ENCODE data around the gene SOX10.
A peak's percentile ranks its signal among the peaks of the same experiment; 100 is the strongest.

Gene SOX10

DNA sequence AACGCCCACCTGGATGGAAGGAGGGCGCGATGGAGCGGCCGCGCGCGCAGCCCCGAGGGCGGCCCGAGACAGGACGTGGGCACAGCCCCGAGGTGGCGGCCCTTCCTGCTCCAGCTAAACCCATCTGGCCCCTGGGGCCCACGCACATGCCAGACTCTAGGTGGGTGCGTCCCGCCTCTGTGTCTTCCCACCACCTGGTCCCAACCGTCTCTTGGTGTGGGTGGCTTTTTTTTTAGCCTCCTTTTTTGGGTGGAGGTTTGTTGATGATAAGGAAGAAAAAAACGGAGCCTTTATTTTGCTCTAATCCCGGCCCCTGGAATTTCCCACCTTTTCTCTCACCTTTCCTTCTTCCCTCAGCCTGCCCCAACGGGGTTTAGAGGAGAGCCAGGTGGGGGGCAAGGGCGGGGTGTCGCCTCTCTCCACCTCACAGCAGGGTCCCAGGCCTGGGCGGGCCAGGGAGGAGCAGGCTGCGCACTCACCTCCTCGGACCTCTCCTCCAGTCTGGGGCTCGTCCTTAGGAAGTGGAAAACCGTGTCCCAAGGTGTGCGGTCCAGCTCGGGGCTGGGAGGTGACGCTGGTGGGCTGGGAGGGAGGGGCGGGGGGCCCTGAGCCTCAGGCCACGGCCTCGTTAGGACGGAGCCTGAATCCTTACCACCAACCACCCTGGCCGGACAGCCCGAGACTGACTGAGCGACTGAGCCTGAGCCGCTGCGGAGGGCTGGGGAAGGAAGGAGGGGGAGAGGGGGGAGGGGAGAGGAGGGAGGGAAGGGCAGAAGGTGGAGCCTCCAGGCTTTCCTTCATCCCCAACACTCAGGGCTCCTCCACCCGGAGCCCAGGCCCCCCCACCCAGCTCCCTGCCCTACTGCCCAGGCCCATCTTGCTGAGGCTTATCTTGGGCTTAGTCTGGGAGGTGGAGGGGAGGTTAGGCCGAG lies at the start of gene SOX10:
TSS of gene SOX10 (minus strand) at position 696 of the 932 bp plus-strand sequence. CDS start 771 bp downstream, outside the sequence.
- Histone ChIP-seq H3K9me3 (ENCODE audit: control insufficient read depth, insufficient read depth, low read length) (no peaks in the 10 kb centered on the region), H3K27me3 (ENCODE audit: control insufficient read depth, insufficient read depth, low read length) (peaks cover 5% of the 10 kb centered on the region), H3K4me1 (ENCODE audit: control insufficient read depth, insufficient read depth, low read length) (peaks cover 8% of the 10 kb centered on the region), H3K9ac (ENCODE audit: low read depth, low read length) (peak within 1 kb of the TSS; percentile 32), H3K4me3 (ENCODE audit: low read depth, low read length) (peak within 1 kb of the TSS; percentile 66), H3K36me3 (ENCODE audit: control insufficient read depth, insufficient read depth, low read length) (no peaks in the 10 kb centered on the region)

DNA sequence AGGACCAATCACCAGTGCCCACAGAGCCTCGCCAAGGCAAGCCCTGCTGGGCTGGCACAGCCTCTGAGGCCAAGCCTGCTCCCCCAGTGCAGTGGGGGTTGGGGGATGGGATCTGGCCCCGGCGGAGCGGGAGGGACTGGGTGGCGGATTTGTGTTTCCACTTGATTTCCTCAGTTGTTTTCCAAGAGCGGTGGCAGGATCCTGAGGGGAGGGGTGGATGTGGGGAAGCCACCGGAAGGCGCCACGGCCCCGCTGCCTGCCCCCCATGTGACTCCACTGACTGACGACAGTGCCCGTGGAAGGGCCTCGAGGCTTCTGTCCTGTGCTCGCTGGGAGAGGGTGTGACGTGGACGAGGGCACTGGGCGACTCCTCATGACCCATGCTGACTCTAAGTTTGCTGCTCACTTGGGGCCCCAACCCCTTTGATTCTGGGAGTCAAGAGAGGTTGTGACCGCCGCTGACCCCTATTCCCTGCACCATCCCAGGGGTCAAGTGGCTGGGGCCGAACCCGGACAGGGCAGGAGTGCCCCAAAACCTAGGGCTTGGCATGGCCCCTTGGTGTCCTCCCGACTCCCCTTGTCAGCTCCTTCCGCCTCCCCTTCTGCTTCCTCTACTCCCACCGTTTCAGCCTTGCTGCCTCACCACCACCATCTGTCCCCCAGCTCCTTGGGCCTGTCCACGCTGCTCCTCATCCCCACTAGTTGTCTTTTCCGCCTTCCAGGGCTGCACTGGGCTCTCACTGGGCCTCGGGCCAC lies 49.3 kb upstream of the SOX10 start:
- Histone ChIP-seq H3K27me3 (ENCODE audit: control insufficient read depth, insufficient read depth, low read length) (no peaks in the 10 kb centered on the region), H3K4me3 (ENCODE audit: low read depth, low read length) (no peak overlapping the region), H3K9me3 (ENCODE audit: control insufficient read depth, insufficient read depth, low read length) (no peaks in the 10 kb centered on the region), H3K36me3 (ENCODE audit: control insufficient read depth, insufficient read depth, low read length) (no peaks in the 10 kb centered on the region), H3K4me1 (ENCODE audit: control insufficient read depth, insufficient read depth, low read length) (peaks cover 10% of the 10 kb centered on the region), H3K9ac (ENCODE audit: low read depth, low read length) (peak overlapping the region; percentile 54)

DNA sequence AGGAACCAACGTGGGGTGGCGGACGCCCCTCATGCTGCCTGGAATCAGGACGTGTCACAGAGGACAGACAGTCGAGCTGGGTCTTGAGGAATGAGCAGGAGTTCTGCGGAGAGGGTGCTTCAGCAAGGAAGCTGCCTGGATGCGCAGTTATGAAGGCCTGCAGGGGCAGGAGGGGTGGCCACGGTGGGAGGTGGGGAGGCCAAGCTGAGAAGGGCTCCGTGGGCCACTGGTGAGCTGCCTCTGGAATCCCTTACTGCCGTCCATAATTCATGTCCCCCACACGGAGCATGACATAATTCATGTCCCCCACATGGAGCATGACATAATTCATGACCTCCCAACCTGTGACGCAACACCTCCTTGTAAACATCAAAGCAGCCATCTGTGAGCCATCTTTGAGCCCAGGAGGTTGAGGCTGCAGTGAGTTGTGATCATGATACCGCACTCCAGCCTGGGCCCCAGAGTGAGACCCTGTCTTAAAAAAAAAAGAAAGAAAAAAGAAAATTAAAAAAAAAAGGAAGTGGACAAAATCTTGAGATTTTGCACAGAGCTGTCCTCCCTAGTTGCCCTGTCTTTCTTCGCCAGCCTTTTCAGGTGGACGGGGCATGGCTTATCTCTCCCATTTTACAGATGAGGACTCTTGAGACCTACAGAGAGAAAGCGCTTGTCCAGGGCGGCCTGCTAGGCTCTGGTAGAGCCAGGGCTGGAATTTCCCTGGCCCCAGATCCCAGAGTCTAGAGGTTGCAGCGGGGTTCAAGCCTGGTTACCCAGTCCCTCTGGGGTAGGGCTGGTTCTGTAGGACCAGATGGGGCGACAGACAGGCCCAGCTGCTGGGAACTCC lies 48.5 kb upstream of the SOX10 start:
- Histone ChIP-seq H3K9me3 (ENCODE audit: control insufficient read depth, insufficient read depth, low read length) (no peaks in the 10 kb centered on the region), H3K27me3 (ENCODE audit: control insufficient read depth, insufficient read depth, low read length) (no peaks in the 10 kb centered on the region), H3K36me3 (ENCODE audit: control insufficient read depth, insufficient read depth, low read length) (no peaks in the 10 kb centered on the region), H3K4me3 (ENCODE audit: low read depth, low read length) (no peak overlapping the region), H3K4me1 (ENCODE audit: control insufficient read depth, insufficient read depth, low read length) (peaks cover 10% of the 10 kb centered on the region), H3K9ac (ENCODE audit: low read depth, low read length) (no peak overlapping the region)

DNA sequence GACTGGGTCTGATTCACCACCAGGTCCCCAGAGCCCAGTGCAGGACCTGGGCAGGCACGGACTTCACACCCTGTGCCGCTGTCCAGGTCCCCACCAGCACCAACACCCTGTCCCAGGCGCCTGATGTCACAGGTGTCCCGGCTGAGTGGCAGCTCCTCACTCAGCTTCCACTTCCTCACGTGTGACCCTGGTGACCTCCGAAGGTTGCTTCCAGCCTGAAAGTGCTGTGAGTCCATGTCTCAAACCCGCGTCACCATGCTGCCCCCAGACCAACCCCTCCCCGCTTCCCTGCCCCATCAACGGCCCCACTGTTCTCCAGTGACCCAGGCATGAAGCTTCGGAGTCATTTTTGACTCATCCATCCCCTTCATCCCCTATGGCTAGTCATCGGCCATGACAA lies 47.1 kb upstream of the SOX10 start:
- H3K9ac ChIP-seq (ENCODE audit: low read depth, low read length) = no peak overlapping the region
- no peaks in the 10 kb centered on the region for H3K27me3 ChIP-seq (ENCODE audit: control insufficient read depth, insufficient read depth, low read length)
- no peaks in the 10 kb centered on the region for H3K9me3 ChIP-seq (ENCODE audit: control insufficient read depth, insufficient read depth, low read length)
- peaks cover 8% of the 10 kb centered on the region for H3K4me1 ChIP-seq (ENCODE audit: control insufficient read depth, insufficient read depth, low read length)
- no peak overlapping the region for H3K4me3 ChIP-seq (ENCODE audit: low read depth, low read length)
- no peaks in the 10 kb centered on the region for H3K36me3 ChIP-seq (ENCODE audit: control insufficient read depth, insufficient read depth, low read length)

DNA sequence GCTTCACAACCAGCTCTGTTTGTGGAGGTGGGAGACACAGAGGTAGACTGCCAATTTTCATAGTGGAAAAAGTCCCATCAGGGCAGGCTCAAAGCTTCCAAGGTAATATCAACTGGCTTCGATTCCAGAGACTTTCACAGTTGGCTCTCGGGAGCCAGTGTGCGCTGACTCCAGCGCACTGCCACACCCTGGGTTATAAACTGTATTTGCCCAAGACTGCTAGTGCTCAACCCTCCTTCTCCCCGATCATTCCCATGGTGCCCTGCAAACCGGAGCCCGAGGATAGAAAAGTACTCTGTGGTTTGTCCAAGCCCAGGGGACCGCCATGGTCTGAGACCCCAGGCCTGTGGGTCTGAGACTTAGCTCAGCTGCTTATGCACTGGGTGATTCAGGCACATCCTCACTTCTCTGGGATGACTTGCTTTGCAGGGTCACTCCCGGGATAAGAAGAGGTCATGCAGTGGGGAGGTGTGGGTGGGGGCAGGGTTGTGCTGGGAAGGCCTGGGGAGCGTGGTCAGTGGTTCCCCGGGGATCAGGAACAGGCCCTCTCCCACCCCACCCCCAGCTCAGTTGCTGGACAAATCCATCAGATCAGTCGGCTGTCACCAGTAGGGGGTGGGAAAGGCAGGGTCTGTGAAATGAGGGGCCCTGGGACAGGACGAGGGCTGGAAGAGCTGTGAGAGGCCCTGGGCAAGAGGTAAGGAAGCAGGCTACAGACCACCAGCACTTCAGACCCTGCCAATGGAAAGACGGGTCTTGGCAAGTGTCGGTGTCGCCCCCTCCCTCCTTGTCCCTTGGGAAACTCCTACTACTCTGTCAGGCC lies 46.2 kb upstream of the SOX10 start:
- H3K9me3 ChIP-seq (ENCODE audit: control insufficient read depth, insufficient read depth, low read length) = no peaks in the 10 kb centered on the region
- H3K4me1 ChIP-seq (ENCODE audit: control insufficient read depth, insufficient read depth, low read length) = peaks cover 8% of the 10 kb centered on the region
- H3K4me3 ChIP-seq (ENCODE audit: low read depth, low read length) = no peak overlapping the region
- H3K27me3 ChIP-seq (ENCODE audit: control insufficient read depth, insufficient read depth, low read length) = no peaks in the 10 kb centered on the region
- no peaks in the 10 kb centered on the region for H3K36me3 ChIP-seq (ENCODE audit: control insufficient read depth, insufficient read depth, low read length)
- no peak overlapping the region for H3K9ac ChIP-seq (ENCODE audit: low read depth, low read length)

DNA sequence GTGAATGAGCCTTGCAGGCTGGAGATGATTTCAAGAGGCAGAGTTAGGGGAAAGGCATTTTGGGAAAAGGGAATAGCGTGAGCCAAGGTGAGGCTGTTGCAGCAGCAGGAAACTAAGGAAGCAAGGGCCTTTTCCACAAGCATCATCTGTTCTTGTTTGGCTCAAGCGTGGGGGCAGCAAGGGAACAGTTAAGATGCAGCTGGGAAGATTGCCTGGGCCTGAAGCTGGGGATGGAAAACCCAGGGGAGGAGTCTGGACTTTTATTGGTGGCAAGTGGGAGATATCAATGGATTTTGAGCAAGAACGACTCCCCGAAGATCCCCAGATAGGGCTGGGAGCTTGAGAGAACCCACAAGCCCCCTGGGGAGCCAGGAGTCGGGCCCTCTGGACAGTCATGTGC lies 45.5 kb upstream of the SOX10 start:
- Histone ChIP-seq H3K9ac (ENCODE audit: low read depth, low read length) (no peak overlapping the region), H3K4me1 (ENCODE audit: control insufficient read depth, insufficient read depth, low read length) (peaks cover 5% of the 10 kb centered on the region), H3K27me3 (ENCODE audit: control insufficient read depth, insufficient read depth, low read length) (no peaks in the 10 kb centered on the region), H3K4me3 (ENCODE audit: low read depth, low read length) (no peak overlapping the region), H3K36me3 (ENCODE audit: control insufficient read depth, insufficient read depth, low read length) (no peaks in the 10 kb centered on the region), H3K9me3 (ENCODE audit: control insufficient read depth, insufficient read depth, low read length) (no peaks in the 10 kb centered on the region)

DNA sequence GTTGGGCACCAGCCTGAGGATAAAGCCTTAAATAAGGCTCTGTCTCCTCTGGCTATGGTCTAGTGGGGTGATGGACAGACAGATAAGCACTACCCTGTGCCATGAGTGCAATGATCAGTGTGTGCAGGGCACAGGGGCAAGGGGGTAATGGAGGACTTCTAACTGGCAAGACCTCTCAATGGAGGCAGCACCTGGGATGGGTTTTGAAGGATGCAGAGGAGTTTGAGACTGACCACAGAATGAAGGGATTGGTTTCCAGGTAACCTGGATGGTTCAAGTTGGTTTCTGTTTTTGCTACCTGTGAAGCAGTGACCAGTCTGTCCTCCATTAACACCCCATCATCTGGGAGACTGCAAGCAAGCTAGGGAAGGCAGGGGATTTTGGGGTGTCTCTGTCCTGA lies 45.0 kb upstream of the SOX10 start:
- Histone ChIP-seq H3K4me3 (ENCODE audit: low read depth, low read length) (no peak overlapping the region), H3K27me3 (ENCODE audit: control insufficient read depth, insufficient read depth, low read length) (no peaks in the 10 kb centered on the region), H3K4me1 (ENCODE audit: control insufficient read depth, insufficient read depth, low read length) (peaks cover 2% of the 10 kb centered on the region), H3K9me3 (ENCODE audit: control insufficient read depth, insufficient read depth, low read length) (no peaks in the 10 kb centered on the region), H3K36me3 (ENCODE audit: control insufficient read depth, insufficient read depth, low read length) (no peaks in the 10 kb centered on the region), H3K9ac (ENCODE audit: low read depth, low read length) (no peak overlapping the region)

DNA sequence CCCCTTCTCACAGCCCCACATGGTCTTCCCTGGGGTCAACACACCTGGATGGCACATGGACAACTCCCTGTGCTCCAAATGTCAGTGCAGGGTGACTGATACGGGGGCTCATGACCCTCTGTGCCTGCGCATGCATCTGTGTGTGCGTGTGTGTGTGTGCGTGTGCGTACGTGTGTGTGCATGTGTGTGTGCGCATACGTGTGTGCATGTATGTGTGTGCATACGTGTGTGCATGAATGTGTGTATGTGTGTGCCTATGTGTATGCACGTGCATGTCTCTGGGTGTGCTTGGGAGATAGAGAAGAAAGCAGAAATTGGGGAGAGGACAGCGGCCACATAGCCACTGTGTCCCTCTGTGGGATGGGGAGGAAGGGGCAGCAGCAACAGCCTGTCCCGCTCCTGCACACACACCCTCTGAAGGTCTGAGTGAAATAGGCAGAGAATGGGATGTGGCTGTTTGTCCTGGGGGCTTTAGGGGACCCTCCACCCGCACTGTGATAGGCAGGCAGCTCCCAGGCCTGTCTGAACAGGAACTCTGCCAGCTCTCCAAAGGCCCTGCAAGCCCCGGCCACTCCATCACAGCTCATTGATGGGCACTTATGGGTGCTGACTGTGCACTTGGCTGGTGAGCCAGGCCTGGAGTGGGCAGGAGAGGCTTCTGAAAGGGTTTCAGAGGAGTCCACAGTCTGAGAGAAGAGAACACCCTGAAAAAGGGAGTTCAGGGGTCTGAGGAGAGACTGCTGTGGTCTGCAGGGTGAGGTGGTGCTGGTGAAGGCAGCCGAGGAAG lies 44.2 kb upstream of the SOX10 start:
- H3K9ac ChIP-seq (ENCODE audit: low read depth, low read length) = no peak overlapping the region

DNA sequence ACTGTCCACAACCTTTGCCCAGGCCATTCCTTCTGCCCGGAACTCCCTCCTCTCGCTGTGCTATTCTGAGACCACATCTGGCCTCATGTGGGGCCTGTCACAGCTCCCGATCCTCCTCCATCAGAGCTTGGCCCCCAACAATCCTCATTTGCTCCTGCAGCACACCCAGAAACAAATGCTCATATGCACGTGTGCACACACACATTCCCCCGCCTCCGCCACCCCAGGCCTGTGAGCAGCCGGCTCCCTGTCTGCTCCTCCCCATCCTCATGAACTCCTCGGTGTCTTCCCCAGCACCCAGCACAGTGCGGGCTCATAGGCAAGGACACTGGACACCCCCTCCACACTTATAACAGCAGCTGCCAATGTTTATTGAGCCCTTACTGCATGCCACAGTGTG lies 43.1 kb upstream of the SOX10 start:
- no peaks in the 10 kb centered on the region for H3K36me3 ChIP-seq (ENCODE audit: control insufficient read depth, insufficient read depth, low read length)

More for the DNA sequence above, 44.2 kb upstream of the SOX10 start:
- H3K9me3 ChIP-seq (ENCODE audit: control insufficient read depth, insufficient read depth, low read length) = no peaks in the 10 kb centered on the region
- no peak overlapping the region for H3K4me3 ChIP-seq (ENCODE audit: low read depth, low read length)
- H3K27me3 ChIP-seq (ENCODE audit: control insufficient read depth, insufficient read depth, low read length) = no peaks in the 10 kb centered on the region
- no peaks in the 10 kb centered on the region for H3K36me3 ChIP-seq (ENCODE audit: control insufficient read depth, insufficient read depth, low read length)
- H3K4me1 ChIP-seq (ENCODE audit: control insufficient read depth, insufficient read depth, low read length) = no peaks in the 10 kb centered on the region

More for the DNA sequence above, 43.1 kb upstream of the SOX10 start:
- H3K9ac ChIP-seq (ENCODE audit: low read depth, low read length) = no peak overlapping the region
- H3K4me1 ChIP-seq (ENCODE audit: control insufficient read depth, insufficient read depth, low read length) = no peaks in the 10 kb centered on the region
- no peaks in the 10 kb centered on the region for H3K27me3 ChIP-seq (ENCODE audit: control insufficient read depth, insufficient read depth, low read length)
- H3K9me3 ChIP-seq (ENCODE audit: control insufficient read depth, insufficient read depth, low read length) = no peaks in the 10 kb centered on the region
- no peak overlapping the region for H3K4me3 ChIP-seq (ENCODE audit: low read depth, low read length)
